Stomach (tissue), 4 donors: ENCODE measurements around the gene EFHD1.

Source experiments
- EP300 ChIP-seq: sonication (generic); formaldehyde crosslinking; IDR thresholded peaks from one replicate; pipeline ENCODE4 v1.6.1; 2017; ENCODE audit warnings: antibody characterized with exemption
- POLR2A ChIP-seq, 4 donors: fragments of 450-650 bp; IDR thresholded peaks; one replicate each; pipeline ENCODE4 v1.6.1; 2016; ENCODE audit warnings: antibody characterized with exemption in 4 of 4, control low read depth in 2 of 4, mild to moderate bottlenecking in 1 of 4, moderate library complexity in 1 of 4

- TF ChIP-seq EP300 (no peak), POLR2A (IDR thresholded peaks at IDR 0.05) (no peak)
Measured at GRCh38 chr2:232611559-232612218, 21.7 kb upstream of the EFHD1 start.
